ENCODE measurements around the gene PXT1.

- TF ChIP-seq CTCF (IDR thresholded peaks at IDR 0.05) (no peak), POLR2A (IDR thresholded peaks at IDR 0.05) (no peak)
These were observed 26.6 kb upstream of the PXT1 start for GRCh38 chr6:36469148-36469661.

Data from lower leg skin (tissue), 3 donors.